GF-D8 (cell line): Measurements from ENCODE around the gene PHYH.
"Not testable (repeated sequence)": the region's sequence is repeated elsewhere in the genome, so short reads cannot be mapped to it uniquely, and the experiment has no call there.

Source experiments
- DNase-seq: peaks from one replicate; lab custom pipeline; 2025; lab: John Stamatoyannopoulos, UW

The PHYH gene

GRCh38 chr10:13321576-13321975 lies 21.7 kb upstream of the PHYH start:
- no peak for DNase-seq

DNA sequence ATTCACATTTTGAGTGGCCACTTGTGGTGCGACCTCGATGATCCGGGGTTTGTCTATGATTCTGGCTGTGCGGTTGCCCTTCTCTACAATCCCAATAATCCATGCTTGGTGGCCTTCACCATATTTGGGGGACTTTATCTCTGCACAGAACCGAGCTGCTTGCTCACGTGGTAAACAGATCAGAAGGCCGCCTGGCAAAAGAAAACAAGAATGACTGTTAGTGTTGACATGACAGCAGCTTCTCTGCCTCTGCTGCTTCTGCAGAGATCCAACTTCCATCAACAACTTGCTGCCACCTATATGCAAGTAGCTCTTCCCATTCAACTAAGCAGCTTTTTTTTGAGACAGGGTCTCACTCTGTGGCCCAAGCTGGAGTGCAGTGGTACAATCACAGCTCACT lies 19.3 kb upstream of the PHYH start:
- DNase-seq, result no peak

DNA sequence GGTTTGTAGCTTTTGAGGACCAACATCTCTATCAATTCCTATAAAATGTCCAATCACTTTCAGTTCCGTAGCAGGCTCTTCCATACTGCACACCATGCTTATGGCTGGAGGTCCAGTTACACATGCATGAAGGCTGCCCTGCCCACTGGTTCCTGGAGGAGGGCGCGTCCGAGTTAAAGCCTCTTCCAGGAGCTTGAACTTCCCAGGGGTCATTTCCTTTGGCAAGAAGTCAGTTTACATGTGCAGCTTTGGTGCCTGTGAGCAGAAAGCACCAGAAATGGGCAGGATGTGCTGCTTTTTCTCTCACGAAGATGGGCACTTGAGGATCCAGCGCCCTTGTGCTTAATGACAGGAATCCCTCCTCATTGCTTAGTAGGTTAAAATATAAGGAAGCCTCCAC lies 17.6 kb upstream of the PHYH start:
- no peak for DNase-seq

DNA sequence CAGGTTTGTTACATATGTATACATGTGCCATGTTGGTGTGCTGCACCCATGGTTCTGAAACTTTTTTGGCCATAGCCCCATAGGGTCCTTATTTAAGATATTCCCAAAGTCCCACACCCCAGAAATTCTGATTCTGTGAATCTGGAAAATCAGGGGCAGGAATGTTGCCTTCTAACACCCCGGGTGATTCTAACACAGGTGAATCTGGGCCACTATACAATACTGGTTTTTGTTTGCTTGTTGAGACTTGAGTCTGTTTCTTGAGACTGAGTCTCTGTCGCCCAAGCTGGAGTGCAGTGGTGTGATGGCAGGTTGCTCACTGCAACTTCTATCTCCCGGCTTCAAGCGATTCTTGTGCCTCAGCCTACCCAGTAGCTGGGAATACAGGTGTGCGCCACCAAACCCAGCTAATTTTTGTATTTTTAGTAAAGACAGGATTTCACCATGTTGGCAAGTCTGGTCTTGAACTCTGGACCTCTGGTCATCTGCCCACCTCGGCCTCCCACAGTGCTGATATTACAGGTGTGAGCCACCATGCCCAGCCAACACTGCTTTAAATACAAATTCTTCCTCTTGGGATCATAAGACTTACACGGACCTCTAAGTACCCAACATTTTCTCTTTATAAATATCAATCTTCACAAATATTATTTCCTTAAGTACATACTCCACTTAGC lies 16.9 kb upstream of the PHYH start:
- no peak for DNase-seq

GRCh38 chr10:13315361-13315760 lies 15.5 kb upstream of the PHYH start:
- DNase-seq, result no peak

DNA sequence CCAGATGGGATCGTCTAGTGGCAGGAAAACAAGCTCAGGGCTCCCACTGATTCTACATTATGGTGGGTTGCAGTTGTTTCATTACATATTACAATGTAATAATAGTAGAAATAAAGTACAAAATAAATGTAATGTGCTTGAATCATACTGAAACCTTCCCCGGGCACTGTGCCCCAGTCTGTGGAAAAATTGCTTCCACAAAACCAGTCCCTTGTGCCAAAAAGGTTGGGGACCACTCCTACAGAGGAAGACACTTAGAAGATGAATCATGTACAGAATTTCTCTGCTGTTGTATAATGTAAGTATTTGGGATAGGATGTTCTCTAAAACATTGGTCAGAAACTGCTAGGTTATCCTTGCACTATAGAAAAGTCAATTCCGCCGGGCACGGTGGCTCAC lies 11.3 kb upstream of the PHYH start:
- DNase-seq, result no peak

DNA sequence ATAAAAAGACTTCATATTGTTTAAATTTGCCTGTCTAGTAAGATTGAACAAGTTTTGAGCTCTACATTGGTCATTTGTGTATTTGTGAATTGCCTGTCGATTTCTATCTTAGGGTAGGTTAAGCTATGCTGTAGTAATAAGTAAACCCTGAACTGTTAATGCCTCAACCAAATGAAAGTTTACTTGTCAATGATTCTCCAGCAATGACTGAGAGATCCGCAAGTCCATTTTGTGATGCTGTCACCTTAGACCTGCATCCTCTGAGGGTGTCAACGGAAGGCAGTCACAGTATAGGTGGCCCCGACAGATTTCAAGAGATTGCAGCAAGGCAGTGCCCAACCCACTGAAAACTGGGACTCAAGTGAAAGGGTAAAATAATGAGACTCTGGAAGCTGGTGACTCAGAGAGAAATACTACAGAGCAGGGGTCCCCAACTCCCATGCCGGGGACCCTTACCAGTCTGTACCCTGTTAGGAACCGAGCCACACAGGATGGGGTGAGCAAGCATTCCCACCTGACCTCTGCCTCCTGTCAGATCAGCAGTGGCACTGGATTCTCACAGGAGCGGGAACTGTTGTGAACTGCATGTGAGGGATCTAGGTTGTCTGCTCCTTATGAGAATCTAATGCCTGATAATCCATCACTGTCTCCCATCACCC lies 10.8 kb upstream of the PHYH start:
- no peak for DNase-seq

GRCh38 chr10:13309792-13310191 lies 9.9 kb upstream of the PHYH start:
- DNase-seq, result no peak

- DNase-seq, result no peak
Observed at GRCh38 chr10:13308096-13308495, 8.2 kb upstream of the PHYH start.

- no peak for DNase-seq
Observed at GRCh38 chr10:13306103-13306502, 6.2 kb upstream of the PHYH start.

DNA sequence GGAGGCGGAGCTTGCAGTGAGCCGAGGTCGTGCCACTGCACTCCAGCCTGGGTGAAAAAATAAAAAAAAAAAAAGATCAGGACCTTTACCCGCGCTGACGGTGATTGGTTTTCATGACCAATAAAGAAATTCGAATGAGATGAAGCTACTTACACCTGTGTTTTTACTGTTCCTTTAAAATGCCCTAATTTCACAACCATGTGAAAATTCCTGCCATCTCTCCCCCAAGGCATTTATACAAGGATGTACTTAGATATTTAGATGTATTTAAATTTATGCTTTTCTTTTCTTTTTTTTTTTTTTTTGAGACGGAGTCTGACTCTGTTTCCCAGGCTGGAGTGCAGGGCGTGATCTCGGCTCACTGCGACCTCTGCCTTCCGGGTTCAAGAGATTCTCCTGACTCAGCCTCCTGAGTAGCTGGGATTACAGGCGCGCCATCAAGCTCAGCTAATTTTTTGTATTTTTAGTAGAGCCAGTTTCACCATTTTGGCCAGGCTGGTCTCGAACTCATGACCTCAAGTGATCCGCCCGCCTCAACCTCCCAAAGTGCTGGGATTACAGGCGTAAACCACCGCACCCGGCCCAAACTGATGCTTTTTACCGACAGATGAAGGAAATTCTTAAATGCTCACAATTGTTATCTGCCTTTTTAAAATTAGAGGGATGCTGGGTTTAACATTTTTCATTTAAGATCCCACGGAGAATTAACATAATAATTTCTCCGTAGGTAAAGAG lies 3.1 kb upstream of the PHYH start:
- no peak for DNase-seq

DNA sequence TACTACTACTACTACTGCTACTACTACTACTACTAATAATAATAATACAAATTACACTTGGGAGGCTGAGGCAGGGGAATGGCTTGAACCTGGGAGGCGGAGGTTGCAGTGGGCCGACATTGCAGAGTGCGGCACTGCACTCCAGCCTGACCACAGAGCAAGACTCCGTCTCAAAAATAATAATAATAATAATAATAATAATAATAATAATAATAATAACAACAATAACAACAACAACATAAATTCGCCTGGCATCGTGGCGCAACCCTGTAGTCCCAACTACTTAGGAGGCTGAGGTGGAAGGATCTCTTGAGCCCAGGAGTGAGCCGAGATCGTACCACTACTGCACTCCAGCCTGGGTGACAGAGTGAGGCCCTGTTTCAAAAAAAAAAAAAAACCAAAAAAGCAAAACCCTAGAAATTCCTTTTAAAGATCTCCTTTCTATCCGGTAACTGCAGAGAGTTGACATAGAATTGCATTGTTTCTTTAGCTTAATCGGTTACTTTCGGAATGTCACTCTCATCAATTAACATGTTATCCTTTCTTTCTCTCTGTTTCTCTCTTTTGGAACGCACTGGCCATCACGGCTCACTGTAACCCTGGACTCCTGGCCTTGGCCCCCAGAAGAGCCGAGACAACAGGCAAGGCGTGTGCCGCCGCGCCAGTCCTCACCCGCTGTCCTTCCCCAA lies 972 bp downstream of the PHYH start:
- no peak for DNase-seq

DNA sequence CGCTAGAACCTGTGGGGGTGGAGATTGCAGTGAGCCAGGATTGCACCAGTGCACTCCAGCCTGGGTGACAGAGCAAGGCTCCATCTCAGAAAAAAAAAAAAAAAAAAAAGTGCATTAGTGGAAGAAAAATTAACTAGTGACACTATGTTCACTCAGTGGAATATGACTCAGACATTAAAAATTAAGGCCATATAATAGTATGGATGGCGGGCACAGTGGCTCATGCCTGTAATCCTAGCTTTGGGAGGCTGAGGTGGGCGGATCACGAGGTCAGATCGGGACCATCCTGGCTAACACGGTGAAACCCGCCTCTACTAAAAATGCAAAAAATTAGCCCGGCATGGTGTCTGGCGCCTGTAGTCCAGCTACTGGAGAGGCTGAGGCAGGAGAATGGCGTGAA lies 3.4 kb downstream of the PHYH start:
- no peak for DNase-seq

DNA sequence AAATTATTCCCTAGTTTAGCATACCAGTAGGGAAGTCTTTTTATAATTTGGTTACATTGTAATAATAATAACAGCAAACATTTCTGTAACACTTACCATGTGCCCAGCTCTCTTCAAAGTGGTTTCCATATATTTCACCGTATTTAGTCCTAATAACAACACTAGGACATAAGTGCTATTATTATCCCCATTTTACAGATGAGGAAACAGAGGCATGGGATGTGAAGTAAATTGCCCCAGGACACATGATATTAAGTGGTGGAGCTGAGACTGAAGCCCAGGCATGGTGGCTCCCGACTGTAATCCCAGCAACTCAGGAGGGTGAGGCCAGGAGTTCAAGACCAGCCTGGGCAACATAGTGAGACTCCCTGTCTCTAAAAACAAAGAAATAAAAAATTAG lies 5.1 kb downstream of the PHYH start:
- DNase-seq, result no peak

GRCh38 chr10:13291821-13292773 lies 7.8 kb downstream of the PHYH start:
- DNase-seq, result no peak

DNA sequence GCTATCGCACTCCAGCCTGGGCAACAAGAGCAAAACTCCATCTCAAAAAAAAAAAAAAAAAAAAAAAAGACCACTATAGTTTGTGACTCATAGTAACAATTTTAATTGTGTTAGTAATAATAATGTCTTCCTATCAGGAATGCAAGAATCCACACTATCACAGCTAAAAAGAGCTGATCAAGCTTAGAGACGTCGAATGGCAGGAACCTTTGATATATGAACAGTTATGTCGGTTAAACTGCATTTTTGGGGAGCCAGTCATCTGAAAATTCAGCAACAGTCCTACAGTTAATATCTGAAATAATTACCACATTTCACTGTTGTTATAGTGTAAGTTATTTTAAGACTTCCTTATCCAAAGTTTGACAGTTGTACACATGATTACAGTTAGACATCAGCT lies 8.8 kb downstream of the PHYH start:
- DNase-seq, result no peak

- DNase-seq, result no peak
Observed at GRCh38 chr10:13284050-13284449, 15.8 kb downstream of the PHYH start.

DNA sequence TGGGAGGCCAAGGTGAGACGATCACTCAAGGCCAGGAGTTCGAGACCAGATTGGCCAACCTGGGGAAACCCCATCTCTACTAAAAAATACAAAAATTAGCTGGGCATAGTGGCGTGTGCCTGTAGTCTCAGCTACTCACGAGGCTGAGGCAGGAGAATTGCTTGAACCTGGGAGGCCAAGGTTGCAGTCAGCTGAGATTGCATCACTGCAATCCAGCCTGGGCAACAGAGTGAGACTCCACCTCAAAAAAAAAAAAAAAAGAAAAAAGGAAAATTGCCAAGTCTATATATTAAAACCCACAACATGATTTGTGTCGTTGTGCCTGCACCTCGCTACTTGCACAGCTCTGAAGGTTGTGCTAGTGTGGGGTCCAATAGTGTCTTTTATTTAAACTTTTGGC lies 17.5 kb downstream of the PHYH start:
- not testable (repeated sequence) for DNase-seq

- DNase-seq, result no peak
Observed at GRCh38 chr10:13276749-13277365, 23.0 kb downstream of the PHYH start.

DNA sequence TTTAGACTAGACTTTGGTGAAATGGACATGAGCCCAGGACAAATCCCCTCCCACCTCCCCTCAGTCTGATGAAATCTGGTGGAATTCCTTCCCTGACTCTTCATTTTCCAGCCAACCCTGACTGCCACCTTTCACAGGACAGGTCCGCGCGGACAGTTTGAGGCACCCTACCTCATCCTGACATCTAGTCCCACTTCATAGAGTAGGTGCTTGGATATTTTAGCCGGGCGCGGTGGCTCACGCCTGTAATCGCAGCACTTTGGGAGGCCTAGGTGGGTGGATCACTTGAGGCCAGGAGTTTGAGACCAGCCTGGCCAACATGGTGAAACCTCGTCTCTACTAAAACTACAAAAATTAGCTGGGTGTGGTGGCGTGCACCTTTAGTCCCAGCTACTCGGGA lies 23.7 kb downstream of the PHYH start:
- DNase-seq, result not testable (repeated sequence)

GRCh38 chr10:13272164-13272571 lies 27.7 kb downstream of the PHYH start:
- no peak for DNase-seq
